HepG2 (cell line): Measurements from ENCODE around the gene TADA2A. TPM values are rescaled to one million over a fixed set of nuclear protein-coding genes. Genes with fewer than 3 reads are reported as not detected.

ENCODE experiments used
- FOXO4 ChIP-seq: sonication (generic); formaldehyde crosslinking; conservative IDR thresholded peaks from 2 replicates; pipeline ENCODE4 v1.8.1; 2023; ENCODE audit warnings: missing genetic modification reagents
- GTF3A ChIP-seq: sonication (generic); formaldehyde crosslinking; conservative IDR thresholded peaks from 2 replicates; pipeline ENCODE4 v1.4.0; 2020; ENCODE audit warnings: mild to moderate bottlenecking, missing genetic modification reagents
- KDM6A ChIP-seq: IDR thresholded peaks from 2 replicates; pipeline ENCODE4 v1.6.1; 2016; ENCODE audit warnings: low read depth
- KLF13 ChIP-seq: sonication (generic); formaldehyde crosslinking; IDR thresholded peaks from 2 replicates; pipeline ENCODE4 v1.4.0; 2020; ENCODE audit warnings: mild to moderate bottlenecking, missing genetic modification reagents
- LCORL ChIP-seq, 2 experiments: fragments of 450-650 bp in 1 of 2; sonication (generic) in 1 of 2; formaldehyde crosslinking in 1 of 2; IDR thresholded peaks; 2 replicates each; pipeline versions ENCODE4 v1.5.0 to v1.6.1; 2017 to 2020; ENCODE audit warnings: antibody characterized with exemption in 1 of 2, missing genetic modification reagents in 1 of 2
- MTERF4 ChIP-seq: sonication (generic); formaldehyde crosslinking; IDR thresholded peaks from 2 replicates; pipeline ENCODE4 v1.8.0; 2023; ENCODE audit warnings: mild to moderate bottlenecking, missing genetic modification reagents
- SOX6 ChIP-seq, 2 experiments: fragments of 450-650 bp in 1 of 2; sonication (generic) in 1 of 2; formaldehyde crosslinking in 1 of 2; IDR thresholded peaks; 2 replicates each; pipeline versions ENCODE4 v1.4.0 to v1.6.1; 2017 to 2020; ENCODE audit warnings: antibody characterized with exemption in 1 of 2, mild to moderate bottlenecking in 1 of 2, missing genetic modification reagents in 1 of 2
- SP140L ChIP-seq: sonication (generic); formaldehyde crosslinking; IDR thresholded peaks from 2 replicates; pipeline ENCODE4 v1.4.0; 2020; ENCODE audit warnings: missing genetic modification reagents, borderline replicate concordance
- TAF1 ChIP-seq: sonication (generic); formaldehyde crosslinking; IDR thresholded peaks from 2 replicates; pipeline ENCODE4 v1.4.0; 2020; ENCODE audit warnings: missing genetic modification reagents
- TFE3 ChIP-seq: IDR thresholded peaks from 2 replicates; pipeline ENCODE4 v1.6.1; 2016
- ZBTB20 ChIP-seq: sonication (generic); formaldehyde crosslinking; IDR thresholded peaks from 2 replicates; pipeline ENCODE4 v1.8.1; 2023; ENCODE audit warnings: missing genetic modification reagents, low read depth, mild to moderate bottlenecking, borderline replicate concordance
- ZBTB34 ChIP-seq: sonication (generic); formaldehyde crosslinking; IDR thresholded peaks from 2 replicates; pipeline ENCODE4 v1.8.0; 2022; ENCODE audit warnings: mild to moderate bottlenecking, missing genetic modification reagents
- ZFAT ChIP-seq: sonication (generic); formaldehyde crosslinking; conservative IDR thresholded peaks from 2 replicates; pipeline ENCODE4 v1.8.1; 2023; ENCODE audit warnings: missing genetic modification reagents, inconsistent platforms
- ZFY ChIP-seq: sonication (generic); formaldehyde crosslinking; IDR thresholded peaks from 2 replicates; pipeline ENCODE4 v1.4.0; 2020; ENCODE audit warnings: missing genetic modification reagents
- ZMYM2 ChIP-seq: sonication (generic); formaldehyde crosslinking; IDR thresholded peaks from 2 replicates; pipeline ENCODE4 v1.8.0; 2022; ENCODE audit warnings: mild to moderate bottlenecking, missing genetic modification reagents
- ZNF280D ChIP-seq: sonication (generic); formaldehyde crosslinking; IDR thresholded peaks from 2 replicates; pipeline ENCODE4 v1.5.1; 2020; ENCODE audit warnings: mild to moderate bottlenecking, missing genetic modification reagents
- ZNF354B ChIP-seq: sonication (generic); formaldehyde crosslinking; IDR thresholded peaks from 2 replicates; pipeline ENCODE4 v1.8.0; 2022; ENCODE audit warnings: mild to moderate bottlenecking, missing genetic modification reagents
- ZNF552 ChIP-seq: sonication (generic); formaldehyde crosslinking; IDR thresholded peaks from 2 replicates; pipeline ENCODE4 v1.9.0; 2022; ENCODE audit warnings: missing genetic modification reagents, mild to moderate bottlenecking, borderline replicate concordance
- ZNF556 ChIP-seq: sonication (generic); formaldehyde crosslinking; IDR thresholded peaks from 2 replicates; pipeline ENCODE4 v1.4.0; 2020; ENCODE audit warnings: mild to moderate bottlenecking, missing genetic modification reagents, borderline replicate concordance
- ZNF83 ChIP-seq: sonication (generic); formaldehyde crosslinking; IDR thresholded peaks from 2 replicates; pipeline ENCODE4 v1.4.0; 2020; ENCODE audit warnings: missing genetic modification reagents, mild to moderate bottlenecking, borderline replicate concordance
- ZNF891 ChIP-seq: sonication (generic); formaldehyde crosslinking; IDR thresholded peaks from 2 replicates; pipeline ENCODE4 v1.5.0; 2020; ENCODE audit warnings: mild to moderate bottlenecking, missing genetic modification reagents
- polyA plus RNA-seq, 8 experiments: library from polyadenylated mRNA; depleted of rRNA in 3 of 8; stranded (reverse) in 7 of 8; unstranded in 1 of 8; fragments of >200 nt; fragmentation: Illumina TruSeq in 4 of 8; extraction: Trizol in 4 of 8; gene quantifications; 2 replicates each; pipeline versions ENCODE4 v1.2.1 to v1.2.3, GENCODE V29; 2011 to 2016; ENCODE audit warnings: low read depth in 4 of 8, missing spikeins in 1 of 8, mixed read lengths in 1 of 8; ENCODE audit not compliant: insufficient read depth in 1 of 8
- total RNA-seq, 5 experiments: library from RNA; depleted of rRNA; stranded (reverse); fragments of >200 nt; fragmentation: Illumina TruSeq; extraction: Trizol; gene quantifications; 2 replicates each; pipeline ENCODE4 v1.2.3, GENCODE V29; 2016; ENCODE audit warnings: low read depth in 1 of 5

TADA2A gene
- total and polyA plus RNA-seq, 2 of the 13 experiments (the other 11 are each of a cell fraction or from before 2014, with no cell fraction given), result 8.0 to 14.0 TPM

- no peak for TF ChIP-seq ZNF280D (CRISPR knock-in tag)
- TF ChIP-seq ZNF354B, result no peak
- TF ChIP-seq SP140L (CRISPR knock-in tag), result no peak
- no peak for TF ChIP-seq ZNF83 (CRISPR knock-in tag)
- no peak for TF ChIP-seq GTF3A (CRISPR knock-in tag)
- TF ChIP-seq ZFY (CRISPR knock-in tag), result no peak
- no peak for TF ChIP-seq ZNF556 (CRISPR knock-in tag)
- TF ChIP-seq KDM6A (CRISPR knock-in tag), result no peak
- TF ChIP-seq ZBTB20, result no peak
- TF ChIP-seq TAF1 (CRISPR knock-in tag), result no peak
- TF ChIP-seq TFE3 (CRISPR knock-in tag), result no peak
- TF ChIP-seq ZNF891, result peak; percentile 64; the same call in 1 of the 2 replicates
- TF ChIP-seq FOXO4, result no peak
- TF ChIP-seq ZNF552, result no peak
- no peak for TF ChIP-seq SOX6 (IDR thresholded peaks at IDR 0.05)
- peak; percentile 35; the same call in 1 of the 2 replicates for TF ChIP-seq SOX6 (CRISPR knock-in tag; IDR thresholded peaks at IDR 0.05)
- TF ChIP-seq MTERF4 (CRISPR knock-in tag), result no peak
- TF ChIP-seq ZMYM2 (CRISPR knock-in tag), result 0 out of 2 replicates have a peak, but pooled peaks have one; percentile 20
- no peak; the same call in 1 of the 2 replicates for TF ChIP-seq KLF13 (CRISPR knock-in tag)
- no peak for TF ChIP-seq ZBTB34 (CRISPR knock-in tag)
- no peak for TF ChIP-seq ZFAT
- TF ChIP-seq LCORL (IDR thresholded peaks at IDR 0.05), result no peak
- peak; percentile 36; the same call in 1 of the 2 replicates for TF ChIP-seq LCORL (CRISPR knock-in tag; IDR thresholded peaks at IDR 0.05)
Observed at GRCh38 chr17:37405955-37406634, 591 bp upstream of the TADA2A start (continued).
